NCI-H1048 (cell line): ENCODE data around the gene TSPAN31.
"Not testable (repeated sequence)": the region's sequence is repeated elsewhere in the genome, so short reads cannot be mapped to it uniquely, and the experiment has no call there.

ENCODE experiments used
- DNase-seq: peaks from one replicate; lab custom pipeline; 2025; lab: John Stamatoyannopoulos, UW

The TSPAN31 gene

GRCh38 chr12:57767305-57767698 is 22.5 kb downstream of the TSPAN31 start:
- no peak for DNase-seq

GRCh38 chr12:57767876-57768275 is 23.0 kb downstream of the TSPAN31 start:
- no peak for DNase-seq

GRCh38 chr12:57769594-57769993 is 24.8 kb downstream of the TSPAN31 start:
- DNase-seq, result no peak

GRCh38 chr12:57770734-57771133 is 25.9 kb downstream of the TSPAN31 start:
- DNase-seq, result no peak

- DNase-seq, result peak; percentile 71
Measured at GRCh38 chr12:57771236-57771872, 26.5 kb downstream of the TSPAN31 start.

- DNase-seq, result peak; percentile 92
Measured at GRCh38 chr12:57771873-57772428, 27.1 kb downstream of the TSPAN31 start, which contains the start of gene METTL1. TSS of gene METTL1 (minus strand) at chr12:57772105. CDS start at chr12:57772083, 22 bp downstream.

- DNase-seq, result peak; percentile 19
Measured at GRCh38 chr12:57772429-57773322, 27.8 kb downstream of the TSPAN31 start, which contains the start of gene EEF1AKMT3. TSS of gene EEF1AKMT3 (plus strand) at chr12:57772614. CDS start at chr12:57772725, 111 bp downstream.

GRCh38 chr12:57774634-57775033 is 29.8 kb downstream of the TSPAN31 start:
- not testable (repeated sequence) for DNase-seq

- DNase-seq, result no peak
Measured at GRCh38 chr12:57775044-57775443, 30.2 kb downstream of the TSPAN31 start.

- DNase-seq, result no peak
Measured at GRCh38 chr12:57775563-57776246, 30.9 kb downstream of the TSPAN31 start.

GRCh38 chr12:57776247-57776587 is 31.4 kb downstream of the TSPAN31 start:
- no peak for DNase-seq

- no peak for DNase-seq
Measured at GRCh38 chr12:57777367-57777766, 32.5 kb downstream of the TSPAN31 start.

- no peak for DNase-seq
Measured at GRCh38 chr12:57777911-57778310, 33.1 kb downstream of the TSPAN31 start.

- DNase-seq, result no peak
Measured at GRCh38 chr12:57779736-57780135, 34.9 kb downstream of the TSPAN31 start.

- no peak for DNase-seq
Measured at GRCh38 chr12:57780284-57780897, 35.6 kb downstream of the TSPAN31 start.

- no peak for DNase-seq
Measured at GRCh38 chr12:57781244-57781643, 36.4 kb downstream of the TSPAN31 start.

- DNase-seq, result no peak
Measured at GRCh38 chr12:57781801-57782200, 37.0 kb downstream of the TSPAN31 start.

GRCh38 chr12:57782243-57782607 is 37.4 kb downstream of the TSPAN31 start:
- no peak for DNase-seq

- DNase-seq, result peak; percentile 77
Measured at GRCh38 chr12:57782608-57783465, 38.0 kb downstream of the TSPAN31 start, which contains the start of gene TSFM. TSS of gene TSFM (plus strand) at chr12:57782787. CDS start at chr12:57782802, 15 bp downstream.

GRCh38 chr12:57783466-57783801 is 38.6 kb downstream of the TSPAN31 start:
- no peak for DNase-seq

- DNase-seq, result no peak
Measured at GRCh38 chr12:57783861-57784260, 39.0 kb downstream of the TSPAN31 start.
